Activated CD4-positive, alpha-beta T cell treated with anti-CD3 and anti-CD28 coated beads for 1 hour (primary cell): ENCODE data around the gene GTF3C1.

Experiments used
- DNase-seq: peaks from one replicate; pipeline ENCODE4 v3.0.0-alpha.2; 2020

The GTF3C1 gene

GRCh38 chr16:27518226-27518625 is 31.5 kb downstream of the GTF3C1 start:
- no peak for DNase-seq

DNA sequence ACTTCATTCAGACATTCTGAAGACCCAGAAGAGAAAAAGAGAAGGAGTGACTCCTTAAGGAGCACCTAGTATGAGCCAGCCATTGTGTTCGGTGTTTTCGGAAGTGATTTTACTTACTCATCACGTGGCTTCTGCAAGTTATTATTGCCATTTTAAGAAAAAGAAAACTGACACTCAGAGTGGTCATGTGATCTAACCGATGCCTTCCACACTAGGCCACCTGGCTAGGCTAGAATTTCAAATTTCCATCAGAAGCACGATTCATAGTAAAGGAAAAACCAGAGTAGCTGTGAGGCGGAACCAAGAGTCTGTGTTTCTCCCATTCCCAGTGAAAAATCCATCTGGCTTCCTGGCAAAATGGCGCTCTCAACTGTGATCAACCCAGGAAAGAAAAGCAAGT is 32.0 kb downstream of the GTF3C1 start:
- DNase-seq = no peak

DNA sequence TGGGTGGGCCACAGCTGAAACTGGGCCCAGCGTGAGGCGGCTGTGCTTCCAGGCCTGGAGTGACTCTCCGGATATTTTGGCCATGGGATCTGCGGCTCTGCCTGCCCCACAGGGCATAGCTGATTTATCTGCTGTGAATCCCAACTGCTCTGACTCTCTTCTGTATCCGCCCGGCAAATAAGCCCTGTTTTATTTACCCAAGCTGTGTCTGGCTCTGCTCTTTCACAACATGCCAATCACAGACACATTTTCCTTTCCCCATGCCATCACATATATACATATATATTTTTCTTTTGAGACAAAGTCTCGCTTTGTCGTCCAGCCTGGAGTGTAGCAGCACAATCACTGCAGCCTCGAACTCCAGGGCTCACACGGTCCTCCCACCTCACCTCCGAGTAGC is 33.3 kb downstream of the GTF3C1 start:
- DNase-seq = no peak

- DNase-seq = no peak
Observed at GRCh38 chr16:27515874-27516353, 33.8 kb downstream of the GTF3C1 start.

GRCh38 chr16:27514806-27515205 is 34.9 kb downstream of the GTF3C1 start:
- no peak for DNase-seq

- DNase-seq = no peak
Observed at GRCh38 chr16:27511657-27512448, 37.9 kb downstream of the GTF3C1 start.

- DNase-seq = no peak
Observed at GRCh38 chr16:27508476-27508875, 41.2 kb downstream of the GTF3C1 start.

DNA sequence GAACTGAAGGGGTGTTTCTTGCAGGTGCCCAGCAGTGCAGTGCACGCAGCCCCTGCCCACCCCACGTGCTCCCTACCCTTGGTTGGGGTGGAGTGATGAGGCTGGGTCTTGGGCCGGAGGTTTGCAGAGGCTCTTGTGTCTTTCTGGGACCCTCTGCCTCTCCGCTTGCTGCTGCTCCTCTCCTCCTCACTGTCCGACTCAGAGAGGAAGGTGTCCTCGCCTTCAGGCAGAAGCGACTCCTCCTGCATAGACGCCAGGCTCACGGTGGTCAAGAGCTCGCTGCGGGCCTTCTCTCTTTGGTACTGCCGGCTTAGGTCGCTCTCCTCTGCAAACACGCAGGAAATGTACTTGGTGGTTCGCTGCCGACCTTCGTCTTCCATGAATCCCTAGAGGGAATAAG is 42.9 kb downstream of the GTF3C1 start:
- DNase-seq = no peak

- no peak for DNase-seq
Observed at GRCh38 chr16:27505297-27506236, 44.1 kb downstream of the GTF3C1 start.

DNA sequence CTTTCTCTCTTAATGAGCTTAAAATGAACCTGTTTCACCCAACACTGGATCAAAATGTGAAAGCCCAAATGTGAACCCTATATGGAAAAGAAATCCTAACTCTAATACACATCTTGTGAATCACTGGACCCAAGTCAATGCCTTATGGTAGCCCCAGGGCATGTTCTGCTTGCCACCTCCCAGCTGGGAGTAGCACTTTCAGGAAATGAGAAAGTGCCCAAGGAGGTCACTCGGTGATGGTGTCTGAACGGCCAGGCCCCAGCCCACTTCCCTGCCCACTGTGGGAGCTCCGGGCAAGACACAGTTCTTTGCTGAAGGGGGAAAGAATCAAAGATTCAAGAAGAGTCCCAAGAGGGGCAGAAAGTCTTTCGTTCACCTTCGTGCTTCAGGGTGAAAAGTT is 46.1 kb downstream of the GTF3C1 start:
- DNase-seq = no peak

DNA sequence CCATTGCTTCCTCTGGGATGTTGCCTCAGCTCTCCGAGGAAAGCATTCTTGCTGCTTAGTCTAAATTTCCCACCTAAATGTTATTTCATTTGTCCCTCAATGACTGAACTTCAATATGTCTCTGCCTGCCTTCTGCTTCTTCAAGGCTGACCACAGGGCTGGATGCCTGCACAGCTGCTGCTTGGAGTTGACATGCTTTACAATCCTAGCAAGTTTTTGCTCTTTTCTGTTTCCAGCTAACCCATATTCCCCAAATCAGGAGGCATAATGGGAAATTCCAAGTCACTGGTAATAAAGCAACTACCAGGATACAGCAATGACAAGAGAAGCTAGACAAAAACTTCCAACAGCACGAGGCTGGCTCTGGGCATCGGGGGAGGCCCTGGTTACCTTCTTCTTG is 48.9 kb downstream of the GTF3C1 start:
- no peak for DNase-seq

GRCh38 chr16:27499659-27500055 is 50.1 kb downstream of the GTF3C1 start:
- no peak for DNase-seq

DNA sequence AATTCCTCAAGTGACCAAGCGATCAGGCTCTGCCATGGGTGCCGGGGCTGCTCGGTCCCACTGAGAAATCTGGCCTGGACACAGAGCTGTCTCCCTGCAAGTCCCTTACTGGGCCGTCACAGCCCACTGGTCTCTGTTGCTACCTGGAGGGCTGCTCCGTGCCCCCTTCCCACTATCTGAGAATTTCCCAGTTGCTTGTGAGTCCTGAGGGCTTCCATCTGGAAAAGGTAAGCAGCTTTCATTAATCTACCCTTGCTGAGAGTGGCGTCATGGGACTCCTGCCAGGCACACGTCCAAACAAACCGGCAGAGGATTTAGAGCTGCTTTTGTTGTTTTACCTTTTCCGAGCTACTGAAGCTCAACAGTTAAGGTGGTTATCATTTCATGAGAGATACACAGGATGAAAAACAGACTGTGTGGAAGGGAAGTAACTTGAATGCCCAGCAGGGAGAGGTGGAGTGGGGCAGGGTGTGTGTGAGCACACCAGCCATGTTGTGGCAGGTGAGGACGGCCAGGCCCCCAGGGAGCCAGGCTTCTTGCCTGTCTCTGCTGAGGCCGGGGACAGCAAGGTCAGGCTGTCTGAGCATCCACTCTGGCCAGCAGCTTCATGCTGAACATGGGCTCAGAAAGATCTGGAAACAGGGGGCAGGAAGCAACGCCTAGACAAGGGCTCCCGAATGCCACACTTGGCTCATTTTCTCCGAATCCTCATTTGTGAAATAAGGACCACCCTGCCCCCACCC is 50.6 kb downstream of the GTF3C1 start:
- DNase-seq = no peak

DNA sequence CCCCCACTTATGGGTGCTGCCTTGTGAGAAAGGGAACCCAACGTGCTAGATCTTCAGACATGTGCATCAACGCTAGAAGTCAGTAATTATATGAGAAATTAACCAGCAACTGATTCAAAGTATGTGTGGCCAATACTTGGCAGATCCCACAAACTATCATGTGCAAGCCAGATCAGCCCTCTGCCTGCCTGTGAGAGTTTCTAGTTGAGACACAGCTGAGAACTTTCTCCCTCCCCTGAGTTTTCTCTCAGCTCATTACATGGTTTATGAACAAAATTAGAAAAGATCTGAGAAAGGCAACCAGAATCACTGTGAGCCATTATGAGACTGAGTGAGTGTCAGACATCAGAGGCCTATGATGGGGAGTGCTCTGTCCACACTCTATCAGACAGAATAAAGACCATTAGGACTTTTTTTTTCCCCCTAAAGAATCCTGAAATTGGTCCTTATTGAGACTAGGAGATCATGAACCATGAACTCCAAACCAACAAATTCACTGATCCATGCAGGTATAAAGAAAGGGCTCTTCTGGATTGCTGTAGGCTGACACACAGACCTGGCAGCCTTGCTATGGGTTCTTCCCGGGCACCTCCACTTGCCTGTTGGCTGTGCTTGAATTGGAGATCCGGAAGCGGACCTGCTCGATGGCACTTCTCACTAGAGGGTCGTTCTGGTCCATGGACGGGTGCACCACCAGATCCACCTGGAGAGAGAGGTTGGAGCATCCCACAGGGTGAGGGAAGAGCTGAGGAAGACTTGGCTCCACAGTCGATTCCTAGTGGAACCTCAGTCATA is 51.5 kb downstream of the GTF3C1 start:
- DNase-seq = no peak

DNA sequence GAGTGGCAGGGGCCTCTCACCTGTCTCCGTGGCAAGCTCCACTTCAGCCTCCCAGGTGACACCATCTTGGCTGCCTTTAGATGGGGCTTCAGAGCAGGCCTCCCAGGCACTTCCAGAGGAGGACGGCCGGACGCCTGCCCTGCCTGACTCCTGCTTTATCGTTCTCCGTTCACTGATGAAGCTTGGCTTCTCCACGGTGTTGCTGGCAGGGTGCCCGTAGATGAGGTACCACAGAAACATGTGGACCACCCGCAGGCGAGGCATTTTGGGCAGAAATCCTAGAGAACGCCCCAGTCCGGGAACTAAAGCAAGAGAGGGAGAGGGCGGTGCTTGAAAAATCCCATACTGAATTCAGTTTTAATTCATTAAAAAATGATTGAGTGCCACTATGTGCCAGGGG is 54.5 kb downstream of the GTF3C1 start:
- DNase-seq = no peak

DNA sequence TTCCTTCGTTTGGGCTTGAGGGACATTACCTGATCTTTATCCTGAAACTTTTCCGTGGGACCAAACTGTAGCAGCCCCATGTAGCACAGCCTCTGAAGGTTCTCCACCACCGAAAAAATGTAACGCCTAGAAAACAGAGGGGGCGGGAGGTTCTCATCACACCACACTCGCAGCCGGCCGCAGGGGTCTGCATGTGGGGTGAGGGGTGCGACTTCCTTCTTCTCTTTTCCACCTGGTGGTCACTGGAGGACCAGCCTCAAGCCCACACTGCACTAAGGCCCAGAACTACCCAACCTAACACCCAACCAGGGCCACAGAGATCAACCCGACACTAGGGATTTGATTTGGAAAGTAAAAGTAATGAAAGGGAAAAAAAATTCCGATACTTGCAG is 57.1 kb downstream of the GTF3C1 start:
- no peak for DNase-seq

GRCh38 chr16:27491894-27492587 is 57.7 kb downstream of the GTF3C1 start:
- no peak for DNase-seq

DNA sequence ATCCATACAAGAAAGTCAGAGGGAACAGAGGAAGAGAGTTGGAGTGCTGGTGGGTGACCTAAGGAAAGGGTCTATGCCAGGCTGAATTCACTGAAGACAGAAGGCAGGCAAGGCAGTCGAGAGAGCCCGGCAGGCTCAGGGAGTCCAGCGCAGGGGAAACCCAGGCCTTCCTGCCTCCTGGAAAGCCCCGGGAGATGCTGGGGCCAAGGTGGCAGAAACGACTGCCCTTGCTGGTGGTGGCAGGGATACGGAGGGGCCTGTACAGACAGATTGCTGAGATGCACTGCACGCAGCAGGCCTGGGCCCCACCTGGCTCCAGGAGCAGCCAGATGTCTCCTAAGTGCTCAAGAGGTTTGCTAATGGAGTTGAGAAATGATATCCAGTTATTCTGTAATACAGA is 59.8 kb downstream of the GTF3C1 start:
- DNase-seq = no peak

DNA sequence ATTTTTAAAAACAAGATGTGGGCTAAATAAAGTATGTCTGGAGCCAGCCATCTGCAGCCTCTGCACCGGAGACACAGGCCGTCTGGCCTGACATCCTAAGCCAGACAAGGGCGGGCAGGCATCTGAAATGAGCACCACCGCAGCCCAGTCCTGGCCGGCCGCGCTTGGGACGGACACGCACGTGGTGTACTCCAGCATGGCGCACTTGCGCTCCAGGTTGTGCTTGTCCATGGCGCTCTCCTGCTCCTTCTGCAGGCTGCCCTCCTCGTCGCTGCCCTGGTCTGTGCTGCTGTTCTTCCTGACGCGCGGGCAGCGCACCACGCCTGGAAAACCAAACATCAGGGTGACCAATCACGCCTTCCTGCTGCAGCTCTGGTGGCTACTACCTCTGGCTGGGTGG is 60.3 kb downstream of the GTF3C1 start:
- no peak for DNase-seq

DNA sequence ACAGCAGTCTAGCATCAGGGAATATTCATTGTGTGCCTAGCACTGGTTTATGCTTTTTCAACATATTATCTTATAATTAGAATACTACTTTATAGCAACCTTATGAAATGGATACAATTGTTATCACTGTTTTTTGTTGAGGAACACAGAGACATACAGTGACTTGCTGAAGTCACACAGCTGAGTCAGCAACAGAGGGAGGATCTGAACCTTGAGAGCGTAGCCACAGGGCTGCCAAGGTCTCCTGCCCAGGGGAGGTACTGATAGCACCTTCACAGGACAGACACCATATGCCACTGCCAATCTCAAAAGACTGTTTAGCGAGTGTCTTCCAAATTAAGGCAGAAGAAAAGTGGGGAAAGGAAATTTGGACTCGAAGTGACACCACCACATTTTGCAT is 63.0 kb downstream of the GTF3C1 start:
- no peak for DNase-seq

- DNase-seq = no peak
Observed at GRCh38 chr16:27486344-27486743, 63.4 kb downstream of the GTF3C1 start.

- DNase-seq = no peak
Observed at GRCh38 chr16:27485811-27486210, 63.9 kb downstream of the GTF3C1 start.
